Type B pancreatic cell (in vitro differentiated cells): ENCODE data around the gene ALKBH6. TPM values are rescaled to one million over a fixed set of nuclear protein-coding genes. Genes with fewer than 3 reads are reported as not detected.
"Not testable (repeated sequence)": the region's sequence is repeated elsewhere in the genome, so short reads cannot be mapped to it uniquely, and the experiment has no call there.

ENCODE experiments used
- DNase-seq: peaks from one replicate; pipeline ENCODE4 v3.0.0; 2021; ENCODE audit warnings: mixed read lengths; ENCODE audit not compliant: unreplicated experiment; ENCODE audit errors: extremely low spot score
- H3K27ac Mint-ChIP-seq: 2 replicates; pipeline ENCODE4 v1.8.0; 2021; ENCODE audit warnings: mild to moderate bottlenecking, mixed read lengths
- H3K27me3 Mint-ChIP-seq: 2 replicates; pipeline ENCODE4 v1.8.0; 2021; ENCODE audit warnings: mixed read lengths
- H3K36me3 Mint-ChIP-seq: 2 replicates; pipeline ENCODE4 v1.8.0; 2021; ENCODE audit warnings: mixed read lengths
- H3K4me1 Mint-ChIP-seq: one replicate; pipeline ENCODE4 v1.8.0; 2021; ENCODE audit warnings: mixed read lengths; ENCODE audit not compliant: unreplicated experiment
- H3K4me3 Mint-ChIP-seq: 2 replicates; pipeline ENCODE4 v1.8.0; 2021; ENCODE audit warnings: mild to moderate bottlenecking, mixed read lengths
- H3K9me3 Mint-ChIP-seq: 2 replicates; pipeline ENCODE4 v1.8.0; 2021; ENCODE audit warnings: mixed read lengths
- total RNA-seq: library from RNA; stranded (reverse); gene quantifications from 2 replicates; pipeline ENCODE4 v1.2.1, GENCODE V29; 2021; ENCODE audit warnings: low replicate concordance
- TF ChIP-seq, protein P1 (sequence below): fragments of 200-600 bp; sonication (generic); conservative IDR thresholded peaks from 2 replicates; pipeline ENCODE4 v1.5.0; 2021; ENCODE audit warnings: antibody characterized with exemption, mild to moderate bottlenecking

Gene ALKBH6
- total RNA-seq, 1 donor from 2014 or later, result 24.8 TPM

DNA sequence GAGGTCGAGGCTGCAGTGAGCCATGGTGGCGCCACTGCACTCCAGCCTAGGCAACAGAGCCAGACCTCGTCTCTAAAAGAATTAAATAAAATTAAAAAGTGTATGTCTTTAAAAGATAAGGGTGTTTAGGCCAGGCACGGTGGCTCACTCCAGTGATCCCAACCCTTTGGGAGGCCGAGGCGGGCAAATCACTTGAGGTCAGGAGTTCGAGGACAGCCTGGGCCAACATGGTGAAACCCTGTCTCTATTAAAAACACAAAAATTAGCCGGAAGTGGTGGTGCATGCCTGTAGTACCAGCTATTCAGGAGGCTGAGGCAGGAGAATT, 26.5 kb downstream of the ALKBH6 start:
- Mint-ChIP-seq H3K9me3 (peaks cover 5% of the 10 kb centered on the region), H3K36me3 (no peaks in the 10 kb centered on the region), H3K4me3 (no peak overlapping the region), H3K4me1 (no peaks in the 10 kb centered on the region), H3K27me3 (peaks cover 69% of the 10 kb centered on the region), H3K27ac (no peak overlapping the region)
- no peak for DNase-seq
- TF ChIP-seq, protein P1, sequence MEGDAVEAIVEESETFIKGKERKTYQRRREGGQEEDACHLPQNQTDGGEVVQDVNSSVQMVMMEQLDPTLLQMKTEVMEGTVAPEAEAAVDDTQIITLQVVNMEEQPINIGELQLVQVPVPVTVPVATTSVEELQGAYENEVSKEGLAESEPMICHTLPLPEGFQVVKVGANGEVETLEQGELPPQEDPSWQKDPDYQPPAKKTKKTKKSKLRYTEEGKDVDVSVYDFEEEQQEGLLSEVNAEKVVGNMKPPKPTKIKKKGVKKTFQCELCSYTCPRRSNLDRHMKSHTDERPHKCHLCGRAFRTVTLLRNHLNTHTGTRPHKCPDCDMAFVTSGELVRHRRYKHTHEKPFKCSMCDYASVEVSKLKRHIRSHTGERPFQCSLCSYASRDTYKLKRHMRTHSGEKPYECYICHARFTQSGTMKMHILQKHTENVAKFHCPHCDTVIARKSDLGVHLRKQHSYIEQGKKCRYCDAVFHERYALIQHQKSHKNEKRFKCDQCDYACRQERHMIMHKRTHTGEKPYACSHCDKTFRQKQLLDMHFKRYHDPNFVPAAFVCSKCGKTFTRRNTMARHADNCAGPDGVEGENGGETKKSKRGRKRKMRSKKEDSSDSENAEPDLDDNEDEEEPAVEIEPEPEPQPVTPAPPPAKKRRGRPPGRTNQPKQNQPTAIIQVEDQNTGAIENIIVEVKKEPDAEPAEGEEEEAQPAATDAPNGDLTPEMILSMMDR, result no peak

GRCh38 chr19:35986664-35987570, 27.1 kb downstream of the ALKBH6 start:
- Mint-ChIP-seq H3K4me3 (peak overlapping the region; percentile 89), H3K27ac (no peak overlapping the region), H3K4me1 (no peaks in the 10 kb centered on the region), H3K9me3 (peaks cover 5% of the 10 kb centered on the region), H3K36me3 (no peaks in the 10 kb centered on the region), H3K27me3 (peaks cover 72% of the 10 kb centered on the region)
- DNase-seq, result no peak
- TF ChIP-seq, protein P1, result no peak

DNA sequence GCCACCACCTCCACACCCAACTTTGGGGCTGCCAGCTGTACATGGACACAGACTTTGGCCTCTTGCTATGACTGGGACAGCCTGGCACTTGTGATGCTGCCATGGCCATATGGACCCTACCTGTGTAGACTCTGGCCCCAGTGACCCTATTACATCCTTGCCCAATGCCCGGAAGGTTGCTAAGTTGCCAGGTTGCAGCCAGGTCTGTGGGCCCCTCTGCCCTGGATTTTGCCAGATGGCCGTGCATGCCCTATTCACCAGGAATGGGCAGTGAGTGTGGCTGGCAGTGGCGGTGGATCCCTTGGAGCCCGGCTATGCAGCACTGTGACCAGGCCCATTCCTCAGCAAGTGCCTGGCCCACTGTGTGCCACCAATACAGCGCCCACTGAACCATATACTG, 27.9 kb downstream of the ALKBH6 start:
- H3K27ac Mint-ChIP-seq, result no peak overlapping the region
- DNase-seq, result no peak
- TF ChIP-seq, protein P1, result no peak
- H3K9me3 Mint-ChIP-seq, result peaks cover 5% of the 10 kb centered on the region
- H3K4me3 Mint-ChIP-seq, result peak overlapping the region; percentile 89
- H3K27me3 Mint-ChIP-seq, result peaks cover 75% of the 10 kb centered on the region
- H3K36me3 Mint-ChIP-seq, result no peaks in the 10 kb centered on the region
- H3K4me1 Mint-ChIP-seq, result no peaks in the 10 kb centered on the region

DNA sequence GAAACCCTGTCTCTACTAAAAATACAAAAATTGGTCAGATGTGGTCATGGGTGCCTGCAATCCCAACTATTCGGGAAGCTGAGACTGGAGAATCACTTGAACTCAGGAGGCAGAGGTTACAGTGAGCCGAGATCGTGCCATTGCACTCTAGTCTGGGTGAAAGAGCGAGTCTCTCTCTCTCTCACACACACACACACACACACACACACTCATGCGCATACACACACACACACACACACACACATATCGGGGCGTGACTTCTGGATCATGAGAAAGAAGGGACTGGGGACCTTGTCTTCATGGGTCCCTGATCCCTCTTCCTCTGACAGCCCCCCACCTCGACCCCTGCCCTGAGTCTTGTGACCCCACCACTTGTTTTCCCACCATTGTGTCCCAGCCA, 30.8 kb downstream of the ALKBH6 start:
- TF ChIP-seq, protein P1, result no peak
- Mint-ChIP-seq H3K4me3 (no peak overlapping the region), H3K36me3 (no peaks in the 10 kb centered on the region), H3K27me3 (peaks cover 75% of the 10 kb centered on the region), H3K4me1 (no peaks in the 10 kb centered on the region), H3K9me3 (peaks cover 5% of the 10 kb centered on the region), H3K27ac (no peak overlapping the region)
- no peak for DNase-seq

DNA sequence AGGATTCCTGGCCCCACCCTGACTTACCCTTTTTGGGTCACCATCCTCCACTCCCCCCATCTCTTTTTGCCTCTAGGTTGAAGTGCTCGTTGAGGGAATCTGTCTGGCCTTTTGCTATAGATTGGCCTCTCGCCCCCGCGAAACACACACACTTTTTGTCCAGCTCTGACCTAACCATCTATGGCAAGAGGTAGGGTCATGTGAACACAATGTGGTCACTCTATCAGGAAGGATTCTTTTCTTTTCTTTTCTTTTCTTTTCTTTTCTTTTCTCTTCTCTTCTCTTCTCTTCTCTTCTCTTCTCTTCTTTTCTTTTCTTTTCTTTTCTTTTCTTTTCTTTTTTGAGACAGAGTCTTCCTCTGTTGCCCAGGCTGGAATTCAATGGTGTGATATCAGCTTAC, 33.0 kb downstream of the ALKBH6 start:
- H3K4me1 Mint-ChIP-seq, H3K4me3 Mint-ChIP-seq, H3K36me3 Mint-ChIP-seq, H3K27ac Mint-ChIP-seq, DNase-seq, H3K9me3 Mint-ChIP-seq: not testable (repeated sequence)
- peaks cover 63% of the 10 kb centered on the region for H3K27me3 Mint-ChIP-seq

- Mint-ChIP-seq H3K27me3 (peaks cover 47% of the 10 kb centered on the region), H3K27ac (no peak overlapping the region), H3K4me3 (no peak overlapping the region), H3K4me1 (no peaks in the 10 kb centered on the region), H3K36me3 (no peaks in the 10 kb centered on the region), H3K9me3 (no peaks in the 10 kb centered on the region)
- TF ChIP-seq, protein P1, result no peak
- no peak for DNase-seq
These were observed 35.1 kb downstream of the ALKBH6 start for GRCh38 chr19:35978832-35979365.
